Measurements from ENCODE around the gene CA10.

The CA10 gene

GRCh38 chr17:51588063-51588462 is 570.5 kb downstream of the CA10 start:
- peaks cover 0 to 2% of the 10 kb centered on the region in 2 donors for H3K9me3 ChIP-seq (ENCODE audit: control insufficient read depth in 1 of 2, low read length in 2 of 2)
- H3K36me3 ChIP-seq (ENCODE audit: control insufficient read depth in 1 of 2, insufficient read depth in 2 of 2, low read length in 2 of 2): no peaks in the 10 kb centered on the region
- no peak overlapping the region for H3K4me3 ChIP-seq (ENCODE audit: low read depth in 1 of 2, low read length in 2 of 2)
- H3K4me1 ChIP-seq (ENCODE audit: control insufficient read depth in 1 of 2, insufficient read depth in 2 of 2, low read length in 2 of 2): no peaks in the 10 kb centered on the region
- H3K27me3 ChIP-seq (ENCODE audit: control insufficient read depth in 1 of 2, insufficient read depth in 2 of 2, low read length in 2 of 2): no peaks in the 10 kb centered on the region
- H3K9ac ChIP-seq (ENCODE audit: low read depth in 1 of 2, low read length in 2 of 2): no peak overlapping the region
- no peak overlapping the region for H3K27ac ChIP-seq (ENCODE audit: low read depth, low read length)

GRCh38 chr17:51587516-51587915 is 571.0 kb downstream of the CA10 start:
- no peaks in the 10 kb centered on the region for H3K36me3 ChIP-seq (ENCODE audit: control insufficient read depth in 1 of 2, insufficient read depth in 2 of 2, low read length in 2 of 2)

GRCh38 chr17:51585514-51586104 is 572.9 kb downstream of the CA10 start:
- Histone ChIP-seq H3K27ac (ENCODE audit: low read depth, low read length) (no peak overlapping the region), H3K9ac (ENCODE audit: low read depth in 1 of 2, low read length in 2 of 2) (no peak overlapping the region)

More at GRCh38 chr17:51587516-51587915, 571.0 kb downstream of the CA10 start:
- H3K4me3 ChIP-seq (ENCODE audit: low read depth in 1 of 2, low read length in 2 of 2): no peak overlapping the region
- no peak overlapping the region for H3K27ac ChIP-seq (ENCODE audit: low read depth, low read length)
- no peak overlapping the region for H3K9ac ChIP-seq (ENCODE audit: low read depth in 1 of 2, low read length in 2 of 2)
- peaks cover 0 to 2% of the 10 kb centered on the region in 2 donors for H3K9me3 ChIP-seq (ENCODE audit: control insufficient read depth in 1 of 2, low read length in 2 of 2)
- no peaks in the 10 kb centered on the region for H3K4me1 ChIP-seq (ENCODE audit: control insufficient read depth in 1 of 2, insufficient read depth in 2 of 2, low read length in 2 of 2)
- H3K27me3 ChIP-seq (ENCODE audit: control insufficient read depth in 1 of 2, insufficient read depth in 2 of 2, low read length in 2 of 2): no peaks in the 10 kb centered on the region

GRCh38 chr17:51580869-51581268 is 577.6 kb downstream of the CA10 start:
- H3K9ac ChIP-seq (ENCODE audit: low read depth in 1 of 2, low read length in 2 of 2): no peak overlapping the region
- no peaks in the 10 kb centered on the region for H3K4me1 ChIP-seq (ENCODE audit: control insufficient read depth in 1 of 2, insufficient read depth in 2 of 2, low read length in 2 of 2)

More at GRCh38 chr17:51585514-51586104, 572.9 kb downstream of the CA10 start:
- Histone ChIP-seq H3K4me3 (ENCODE audit: low read depth in 1 of 2, low read length in 2 of 2) (no peak overlapping the region), H3K9me3 (ENCODE audit: control insufficient read depth in 1 of 2, low read length in 2 of 2) (peaks cover 0 to 2% of the 10 kb centered on the region in 2 donors), H3K27me3 (ENCODE audit: control insufficient read depth in 1 of 2, insufficient read depth in 2 of 2, low read length in 2 of 2) (no peaks in the 10 kb centered on the region), H3K4me1 (ENCODE audit: control insufficient read depth in 1 of 2, insufficient read depth in 2 of 2, low read length in 2 of 2) (no peaks in the 10 kb centered on the region), H3K36me3 (ENCODE audit: control insufficient read depth in 1 of 2, insufficient read depth in 2 of 2, low read length in 2 of 2) (no peaks in the 10 kb centered on the region)

More at GRCh38 chr17:51580869-51581268, 577.6 kb downstream of the CA10 start:
- Histone ChIP-seq H3K9me3 (ENCODE audit: control insufficient read depth in 1 of 2, low read length in 2 of 2) (no peaks in the 10 kb centered on the region), H3K36me3 (ENCODE audit: control insufficient read depth in 1 of 2, insufficient read depth in 2 of 2, low read length in 2 of 2) (no peaks in the 10 kb centered on the region), H3K4me3 (ENCODE audit: low read depth in 1 of 2, low read length in 2 of 2) (no peak overlapping the region), H3K27me3 (ENCODE audit: control insufficient read depth in 1 of 2, insufficient read depth in 2 of 2, low read length in 2 of 2) (no peaks in the 10 kb centered on the region), H3K27ac (ENCODE audit: low read depth, low read length) (no peak overlapping the region)
